ENCODE data around the gene PLEKHG3. TPM values are rescaled to one million over a fixed set of nuclear protein-coding genes. Genes with fewer than 3 reads are reported as not detected.
"Not testable (repeated sequence)": the region's sequence is repeated elsewhere in the genome, so short reads cannot be mapped to it uniquely, and the experiment has no call there.

The PLEKHG3 gene
- total RNA-seq = 100 to 1,000 TPM in 1 of 2 donors, 10 to 100 TPM in 1; 78.8 to 106 TPM

- no peaks in the 10 kb centered on the region for H3K27me3 ChIP-seq
- peak; percentile 89 for DNase-seq
- no peaks in the 10 kb centered on the region for H3K9me3 ChIP-seq
- H3K27ac ChIP-seq = peak within 1 kb of the TSS; percentile 84
- H3K36me3 ChIP-seq = no peaks in the 10 kb centered on the region
- TF ChIP-seq CTCF (IDR thresholded peaks at IDR 0.05) = no peak
- peak within 1 kb of the TSS; percentile 86 to 95 for H3K9ac ChIP-seq (ENCODE audit: low read depth in 2 of 2, low read length in 2 of 2)
- intact Hi-C loops (cut with DNase I) = no loop called here
- peaks cover 15% of the 10 kb centered on the region for H3K4me1 ChIP-seq
- peak within 1 kb of the TSS; percentile 69 for H3K4me3 ChIP-seq
Observed at GRCh38 chr14:64704143-64704742, at the start of gene PLEKHG3. PLEKHG3 (plus strand) TSS chr14:64704424; CDS start chr14:64727632, 23,208 bp downstream.

- Histone ChIP-seq H3K27ac (no peak overlapping the region), H3K9me3 (no peaks in the 10 kb centered on the region), H3K9ac (ENCODE audit: low read depth in 2 of 2, low read length in 2 of 2) (no peak overlapping the region), H3K36me3 (no peaks in the 10 kb centered on the region), H3K27me3 (no peaks in the 10 kb centered on the region), H3K4me1 (no peaks in the 10 kb centered on the region), H3K4me3 (no peak overlapping the region)
- intact Hi-C loops (cut with DNase I) = no loop called here
- DNase-seq = no peak
- no peak for TF ChIP-seq CTCF (IDR thresholded peaks at IDR 0.05)
Observed at GRCh38 chr14:64654901-64655300, 49.3 kb upstream of the PLEKHG3 start.

- Histone ChIP-seq H3K36me3 (no peaks in the 10 kb centered on the region), H3K4me1 (no peaks in the 10 kb centered on the region), H3K4me3 (no peak overlapping the region), H3K9me3 (no peaks in the 10 kb centered on the region), H3K9ac (ENCODE audit: low read depth in 2 of 2, low read length in 2 of 2) (no peak overlapping the region), H3K27ac (no peak overlapping the region), H3K27me3 (no peaks in the 10 kb centered on the region)
- no peak for TF ChIP-seq CTCF (IDR thresholded peaks at IDR 0.05)
- intact Hi-C loops (cut with DNase I) = no loop called here
- no peak for DNase-seq
Observed at GRCh38 chr14:64656986-64657385, 47.2 kb upstream of the PLEKHG3 start.

- H3K36me3 ChIP-seq = no peaks in the 10 kb centered on the region
- no peak for DNase-seq
- no peaks in the 10 kb centered on the region for H3K4me1 ChIP-seq
- intact Hi-C loops (cut with DNase I) = no loop called here
- no peak overlapping the region for H3K27ac ChIP-seq
- no peak overlapping the region for H3K4me3 ChIP-seq
- no peaks in the 10 kb centered on the region for H3K27me3 ChIP-seq
- no peak for TF ChIP-seq CTCF (IDR thresholded peaks at IDR 0.05)
- H3K9me3 ChIP-seq = no peaks in the 10 kb centered on the region
- no peak overlapping the region for H3K9ac ChIP-seq (ENCODE audit: low read depth in 2 of 2, low read length in 2 of 2)
Observed at GRCh38 chr14:64658201-64658600, 46.0 kb upstream of the PLEKHG3 start.

- H3K36me3 ChIP-seq; intact Hi-C loops (cut with DNase I); H3K4me3 ChIP-seq; H3K27me3 ChIP-seq; H3K27ac ChIP-seq; H3K9me3 ChIP-seq; H3K9ac ChIP-seq (ENCODE audit: low read depth in 2 of 2, low read length in 2 of 2); H3K4me1 ChIP-seq; DNase-seq: not testable (repeated sequence)
Observed at GRCh38 chr14:64658700-64659264, 45.4 kb upstream of the PLEKHG3 start.

- Histone ChIP-seq H3K4me1 (no peaks in the 10 kb centered on the region), H3K9me3 (no peaks in the 10 kb centered on the region), H3K4me3 (no peak overlapping the region), H3K36me3 (no peaks in the 10 kb centered on the region), H3K27ac (no peak overlapping the region), H3K9ac (ENCODE audit: low read depth in 2 of 2, low read length in 2 of 2) (no peak overlapping the region), H3K27me3 (no peaks in the 10 kb centered on the region)
- DNase-seq = no peak
- intact Hi-C loops (cut with DNase I) = no loop called here
- no peak for TF ChIP-seq CTCF (IDR thresholded peaks at IDR 0.05)
Observed at GRCh38 chr14:64659366-64659765, 44.9 kb upstream of the PLEKHG3 start.
